HCT116 (cell line): Measurements from ENCODE around the gene KRTAP22-1. TPM values are rescaled to one million over a fixed set of nuclear protein-coding genes. Genes with fewer than 3 reads are reported as not detected.

Source experiments
- ATAC-seq: fragments of 200-7000 bp; cut with Tn5 transposase; 2 replicates; pipeline ENCODE4 v1.9.1; 2020; ENCODE audit warnings: mild to moderate bottlenecking, moderate library complexity
- BruUV-seq: library from RNA; stranded (reverse); fragments of 400-500 nt; replicated peaks from 2 replicates; lab custom pipeline; 2021; lab: Mats Ljungman, UMichigan
- CTCF ChIA-PET: fragments of 300-600 bp; sonication (Branson Sonifier 250); formaldehyde crosslinking; loops from one replicate; lab custom pipeline; 2021; ENCODE audit warnings: antibody characterized with exemption; lab: Charles Lee
- POLR2A ChIA-PET: fragments of 300-600, 350-600 bp; sonication (Branson Sonifier 250); formaldehyde crosslinking; loops from one replicate; lab custom pipeline; 2021; ENCODE audit warnings: antibody characterized with exemption; lab: Charles Lee
- RAD21 ChIA-PET, 2 experiments: fragments of 300-600 bp; sonication (Branson Sonifier 250); formaldehyde crosslinking; loops; one replicate each; lab custom pipeline; 2023; ENCODE audit warnings: low total read pairs in 2 of 2; ENCODE audit not compliant: uncharacterized antibody in 2 of 2, unreplicated experiment in 2 of 2, low non-redundant PET in 1 of 2; lab: Charles Lee
- DNase-seq: peaks from one replicate; pipeline ENCODE4 v3.0.0-alpha.2; 2010; ENCODE audit warnings: low read depth, low spot score
- H2AFZ ChIP-seq: fragments of 200-600 bp; shearing (Covaris generic), sonication (generic); 2 replicates; pipeline ENCODE4 v1.6.1; 2017; ENCODE audit warnings: low read depth, mixed run types, mixed read lengths, antibody characterized with exemption, low read length; ENCODE audit not compliant: poor library complexity, severe bottlenecking
- H3K27ac ChIP-seq: 2 replicates; pipeline ENCODE4 v1.5.1; 2012; ENCODE audit warnings: low read depth, low read length
- H3K27me3 ChIP-seq: fragments of 200-600 bp; sonication (generic); 2 replicates; pipeline ENCODE4 v1.6.1; 2016; ENCODE audit warnings: mixed run types, low read length, mixed read lengths; ENCODE audit not compliant: insufficient read depth
- H3K36me3 ChIP-seq, 2 experiments: fragments of 200-500 bp in 1 of 2; fragments of 200-600 bp in 1 of 2; sonication (Bioruptor generic) in 1 of 2; sonication (generic) in 1 of 2; 2 replicates each; pipeline versions ENCODE4 v1.5.1 to v1.6.1; 2014 to 2016; ENCODE audit warnings: low read length in 2 of 2, inconsistent platforms in 1 of 2, mixed read lengths in 1 of 2, mixed run types in 1 of 2; ENCODE audit not compliant: insufficient read depth in 2 of 2, control insufficient read depth in 1 of 2
- H3K4me1 ChIP-seq, 2 experiments: fragments of 200-600 bp in 1 of 2; sonication (generic) in 1 of 2; 2 replicates each; pipeline versions ENCODE4 v1.5.1 to v1.6.1; 2012 to 2017; ENCODE audit warnings: low read length in 2 of 2, inconsistent platforms in 1 of 2, mild to moderate bottlenecking in 1 of 2, mixed read lengths in 1 of 2, mixed run types in 1 of 2, moderate library complexity in 1 of 2; ENCODE audit not compliant: insufficient read depth in 2 of 2, control insufficient read depth in 1 of 2
- H3K4me2 ChIP-seq: fragments of 200-600 bp; sonication (generic); 2 replicates; pipeline ENCODE4 v1.6.1; 2017; ENCODE audit warnings: mixed run types, low read length, mixed read lengths
- H3K4me3 ChIP-seq, 2 experiments: fragments of 200-600 bp in 1 of 2; sonication (generic) in 1 of 2; replicated peaks in 1 of 2; 2 replicates each; pipeline ENCODE4 v1.5.1; 2011 to 2016; ENCODE audit warnings: low read length in 2 of 2, control low read depth in 1 of 2, low read depth in 1 of 2, mild to moderate bottlenecking in 1 of 2, mixed read lengths in 1 of 2, mixed run types in 1 of 2
- H3K79me2 ChIP-seq: fragments of 200-600 bp; sonication (generic); 2 replicates; pipeline ENCODE4 v1.6.1; 2017; ENCODE audit warnings: mild to moderate bottlenecking, mixed run types, low read length, moderate library complexity, mixed read lengths; ENCODE audit not compliant: insufficient read depth
- H3K9ac ChIP-seq: fragments of 200-600 bp; sonication (generic); 2 replicates; pipeline ENCODE4 v1.6.1; 2016; ENCODE audit warnings: low read length, mixed read lengths
- H3K9me2 ChIP-seq: fragments of 200-600 bp; sonication (generic), shearing (Covaris generic); 2 replicates; pipeline ENCODE4 v1.6.1; 2017; ENCODE audit warnings: mixed run types, mild to moderate bottlenecking, moderate library complexity; ENCODE audit not compliant: insufficient read depth
- H3K9me3 ChIP-seq, 2 experiments: fragments of 200-500 bp in 1 of 2; fragments of 200-600 bp in 1 of 2; sonication (Bioruptor generic) in 1 of 2; sonication (generic) in 1 of 2; 2 replicates each; pipeline ENCODE4 v1.6.1; 2014 to 2017; ENCODE audit warnings: low read length in 2 of 2, mixed read lengths in 2 of 2, inconsistent platforms in 1 of 2, low read depth in 1 of 2, mild to moderate bottlenecking in 1 of 2, mixed run types in 1 of 2, moderate library complexity in 1 of 2; ENCODE audit not compliant: control insufficient read depth in 1 of 2, insufficient read depth in 1 of 2
- H4K20me1 ChIP-seq: fragments of 200-600 bp; sonication (generic), shearing (Covaris generic); 2 replicates; pipeline ENCODE4 v1.6.1; 2017; ENCODE audit warnings: mixed run types, mild to moderate bottlenecking, moderate library complexity; ENCODE audit not compliant: insufficient read depth
- CEBPB ChIP-seq: IDR thresholded peaks from 2 replicates; pipeline ENCODE4 v1.6.1; 2012; ENCODE audit warnings: low read depth
- EGR1 ChIP-seq: IDR thresholded peaks from 2 replicates; pipeline ENCODE4 v1.6.1; 2012; ENCODE audit warnings: low read depth
- ELF1 ChIP-seq: IDR thresholded peaks from 2 replicates; pipeline ENCODE4 v1.6.1; 2012; ENCODE audit warnings: low read depth, borderline replicate concordance
- EZH2 ChIP-seq: fragments of 200-600 bp; sonication (generic); IDR thresholded peaks from 2 replicates; pipeline ENCODE4 v1.6.1; 2017; ENCODE audit warnings: antibody characterized with exemption, mixed run types
- EZH2phosphoT487 ChIP-seq: fragments of 200-600 bp; IDR thresholded peaks from 2 replicates; pipeline ENCODE4 v1.6.1; 2018; ENCODE audit warnings: antibody characterized with exemption, borderline replicate concordance
- JUND ChIP-seq: IDR thresholded peaks from 2 replicates; pipeline ENCODE4 v1.6.1; 2012
- POLR2A ChIP-seq: IDR thresholded peaks from 2 replicates; pipeline ENCODE4 v1.7.0; 2011; ENCODE audit warnings: borderline replicate concordance; ENCODE audit not compliant: insufficient read depth, insufficient read length; ENCODE audit errors: extremely low read depth
- POLR2AphosphoS5 ChIP-seq: IDR thresholded peaks from 2 replicates; pipeline ENCODE4 v1.6.1; 2011; ENCODE audit warnings: mild to moderate bottlenecking, low read depth, low read length, moderate library complexity
- RAD21 ChIP-seq: IDR thresholded peaks from 2 replicates; pipeline ENCODE4 v1.6.1; 2012; ENCODE audit warnings: low read depth, mild to moderate bottlenecking
- SIN3A ChIP-seq: IDR thresholded peaks from 2 replicates; pipeline ENCODE4 v1.6.1; 2012; ENCODE audit warnings: low read depth
- SP1 ChIP-seq: IDR thresholded peaks from 2 replicates; pipeline ENCODE4 v1.6.1; 2012; ENCODE audit warnings: low read depth
- TCF7L2 ChIP-seq: IDR thresholded peaks from 2 replicates; pipeline ENCODE4 v1.7.0; 2011; ENCODE audit warnings: borderline replicate concordance, inconsistent platforms; ENCODE audit not compliant: insufficient read depth, insufficient read length; ENCODE audit errors: extremely low read depth
- YY1 ChIP-seq: IDR thresholded peaks from 2 replicates; pipeline ENCODE4 v1.6.1; 2011; ENCODE audit warnings: low read length, low read depth, moderate library complexity, mild to moderate bottlenecking; ENCODE audit not compliant: insufficient replicate concordance; ENCODE audit errors: extremely low read depth
- ZFX ChIP-seq: fragments of 450-650 bp; IDR thresholded peaks from 2 replicates; pipeline ENCODE4 v1.6.1; 2017
- ZNF274 ChIP-seq: fragments of 200-500 bp; sonication (Bioruptor generic); IDR thresholded peaks from 2 replicates; pipeline ENCODE4 v1.6.1; 2014; ENCODE audit warnings: mild to moderate bottlenecking, low read depth, low read length, inconsistent platforms
- intact Hi-C: fragments of 100-400 bp; cut with micrococcal nuclease; formaldehyde crosslinking; loops from 2 replicates; pipeline ENCODE4 v1.10.0; 2022
- total RNA-seq: library from RNA; stranded (reverse); gene quantifications from one replicate; pipeline ENCODE4 v1.2.1, GENCODE V29; 2021; ENCODE audit not compliant: unreplicated experiment
- TF ChIP-seq, protein P1 (sequence below): IDR thresholded peaks from 2 replicates; pipeline ENCODE4 v1.6.1; 2011; ENCODE audit warnings: mild to moderate bottlenecking, low read length, moderate library complexity; ENCODE audit not compliant: insufficient replicate concordance; ENCODE audit errors: extremely low read depth
- TF ChIP-seq, protein P2 (sequence below): IDR thresholded peaks from 2 replicates; pipeline ENCODE4 v1.6.1; 2012
- TF ChIP-seq, protein P3 (sequence below): IDR thresholded peaks from 2 replicates; pipeline ENCODE4 v1.6.1; 2012; ENCODE audit warnings: low read depth
- TF ChIP-seq, protein P4 (sequence below), 3 experiments: fragments of 200-600 bp in 1 of 3; sonication (generic) in 1 of 3; IDR thresholded peaks in 2 of 3; conservative IDR thresholded peaks in 1 of 3; 2 replicates each; pipeline ENCODE4 v1.5.1; 2012 to 2017; ENCODE audit warnings: low read depth in 2 of 3, low read length in 2 of 3, antibody characterized with exemption in 1 of 3, borderline replicate concordance in 1 of 3, control low read depth in 1 of 3, mild to moderate bottlenecking in 1 of 3, mixed read lengths in 1 of 3, mixed run types in 1 of 3, moderate library complexity in 1 of 3; ENCODE audit not compliant: insufficient read depth in 1 of 3
- TF ChIP-seq, protein P5 (sequence below): IDR thresholded peaks from 2 replicates; pipeline ENCODE4 v1.6.1; 2012

KRTAP22-1 gene
- total RNA-seq, 1 experiment from 2014 or later, result not detected

DNA sequence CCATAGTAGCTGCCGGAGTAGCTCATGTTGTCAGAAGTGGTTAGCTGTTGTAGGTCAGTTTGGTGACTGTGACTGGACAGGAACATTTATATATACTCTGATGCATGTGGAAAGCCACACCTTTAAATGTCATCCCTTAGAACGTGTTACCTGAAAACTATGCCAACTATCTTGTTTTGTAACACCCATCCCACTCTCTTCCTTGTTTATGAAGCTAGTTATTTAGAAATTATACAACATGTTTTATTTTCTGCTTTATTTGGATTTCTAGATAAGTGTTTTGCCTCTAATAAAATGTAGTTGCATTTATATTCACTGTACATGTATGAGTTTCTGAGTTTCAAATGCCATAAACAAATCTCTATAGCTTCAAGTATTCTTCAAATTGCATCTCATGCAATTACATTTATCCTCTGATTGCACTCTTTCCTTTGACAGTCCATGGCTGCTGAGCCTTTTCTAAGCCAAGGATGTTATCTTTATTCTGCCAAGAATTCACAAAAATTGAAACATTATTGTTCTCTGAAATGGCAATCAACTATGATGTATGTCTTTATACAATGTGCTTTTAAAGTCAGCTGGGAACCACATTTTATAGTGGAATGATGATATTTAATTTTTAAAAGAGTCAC is 39.5 kb upstream of the KRTAP22-1 start, which contains the start of gene KRTAP19-7:
TSS of gene KRTAP19-7 (minus strand) at position 51 of the 632 bp plus-strand sequence. CDS start at position 26, 25 bp downstream.
- H3K36me3 ChIP-seq, result no peaks in the 10 kb centered on the region
- no peak for ATAC-seq
- no peaks in the 10 kb centered on the region for H3K27me3 ChIP-seq
- ChIA-PET CTCF (no interaction called here), POLR2A (no interaction called here)
- H3K79me2 ChIP-seq, result no peaks in the 10 kb centered on the region
- H3K4me3 ChIP-seq, result no peak within 1 kb of the TSS
- TF ChIP-seq ELF1 (no peak), POLR2A (no peak), EGR1 (no peak), JUND (no peak), RAD21 (no peak), SIN3A (no peak), EZH2phosphoT487 (no peak), YY1 (no peak), POLR2AphosphoS5 (no peak), ZNF274 (no peak), EZH2 (no peak), ZFX (no peak), CEBPB (no peak), SP1 (no peak), TCF7L2 (no peak)
- TF ChIP-seq, protein P1, sequence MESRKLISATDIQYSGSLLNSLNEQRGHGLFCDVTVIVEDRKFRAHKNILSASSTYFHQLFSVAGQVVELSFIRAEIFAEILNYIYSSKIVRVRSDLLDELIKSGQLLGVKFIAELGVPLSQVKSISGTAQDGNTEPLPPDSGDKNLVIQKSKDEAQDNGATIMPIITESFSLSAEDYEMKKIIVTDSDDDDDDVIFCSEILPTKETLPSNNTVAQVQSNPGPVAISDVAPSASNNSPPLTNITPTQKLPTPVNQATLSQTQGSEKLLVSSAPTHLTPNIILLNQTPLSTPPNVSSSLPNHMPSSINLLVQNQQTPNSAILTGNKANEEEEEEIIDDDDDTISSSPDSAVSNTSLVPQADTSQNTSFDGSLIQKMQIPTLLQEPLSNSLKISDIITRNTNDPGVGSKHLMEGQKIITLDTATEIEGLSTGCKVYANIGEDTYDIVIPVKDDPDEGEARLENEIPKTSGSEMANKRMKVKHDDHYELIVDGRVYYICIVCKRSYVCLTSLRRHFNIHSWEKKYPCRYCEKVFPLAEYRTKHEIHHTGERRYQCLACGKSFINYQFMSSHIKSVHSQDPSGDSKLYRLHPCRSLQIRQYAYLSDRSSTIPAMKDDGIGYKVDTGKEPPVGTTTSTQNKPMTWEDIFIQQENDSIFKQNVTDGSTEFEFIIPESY, result no peak
- TF ChIP-seq, protein P2, sequence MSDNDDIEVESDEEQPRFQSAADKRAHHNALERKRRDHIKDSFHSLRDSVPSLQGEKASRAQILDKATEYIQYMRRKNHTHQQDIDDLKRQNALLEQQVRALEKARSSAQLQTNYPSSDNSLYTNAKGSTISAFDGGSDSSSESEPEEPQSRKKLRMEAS, result no peak
- TF ChIP-seq, protein P3, sequence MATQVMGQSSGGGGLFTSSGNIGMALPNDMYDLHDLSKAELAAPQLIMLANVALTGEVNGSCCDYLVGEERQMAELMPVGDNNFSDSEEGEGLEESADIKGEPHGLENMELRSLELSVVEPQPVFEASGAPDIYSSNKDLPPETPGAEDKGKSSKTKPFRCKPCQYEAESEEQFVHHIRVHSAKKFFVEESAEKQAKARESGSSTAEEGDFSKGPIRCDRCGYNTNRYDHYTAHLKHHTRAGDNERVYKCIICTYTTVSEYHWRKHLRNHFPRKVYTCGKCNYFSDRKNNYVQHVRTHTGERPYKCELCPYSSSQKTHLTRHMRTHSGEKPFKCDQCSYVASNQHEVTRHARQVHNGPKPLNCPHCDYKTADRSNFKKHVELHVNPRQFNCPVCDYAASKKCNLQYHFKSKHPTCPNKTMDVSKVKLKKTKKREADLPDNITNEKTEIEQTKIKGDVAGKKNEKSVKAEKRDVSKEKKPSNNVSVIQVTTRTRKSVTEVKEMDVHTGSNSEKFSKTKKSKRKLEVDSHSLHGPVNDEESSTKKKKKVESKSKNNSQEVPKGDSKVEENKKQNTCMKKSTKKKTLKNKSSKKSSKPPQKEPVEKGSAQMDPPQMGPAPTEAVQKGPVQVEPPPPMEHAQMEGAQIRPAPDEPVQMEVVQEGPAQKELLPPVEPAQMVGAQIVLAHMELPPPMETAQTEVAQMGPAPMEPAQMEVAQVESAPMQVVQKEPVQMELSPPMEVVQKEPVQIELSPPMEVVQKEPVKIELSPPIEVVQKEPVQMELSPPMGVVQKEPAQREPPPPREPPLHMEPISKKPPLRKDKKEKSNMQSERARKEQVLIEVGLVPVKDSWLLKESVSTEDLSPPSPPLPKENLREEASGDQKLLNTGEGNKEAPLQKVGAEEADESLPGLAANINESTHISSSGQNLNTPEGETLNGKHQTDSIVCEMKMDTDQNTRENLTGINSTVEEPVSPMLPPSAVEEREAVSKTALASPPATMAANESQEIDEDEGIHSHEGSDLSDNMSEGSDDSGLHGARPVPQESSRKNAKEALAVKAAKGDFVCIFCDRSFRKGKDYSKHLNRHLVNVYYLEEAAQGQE, result no peak
- TF ChIP-seq, protein P4, sequence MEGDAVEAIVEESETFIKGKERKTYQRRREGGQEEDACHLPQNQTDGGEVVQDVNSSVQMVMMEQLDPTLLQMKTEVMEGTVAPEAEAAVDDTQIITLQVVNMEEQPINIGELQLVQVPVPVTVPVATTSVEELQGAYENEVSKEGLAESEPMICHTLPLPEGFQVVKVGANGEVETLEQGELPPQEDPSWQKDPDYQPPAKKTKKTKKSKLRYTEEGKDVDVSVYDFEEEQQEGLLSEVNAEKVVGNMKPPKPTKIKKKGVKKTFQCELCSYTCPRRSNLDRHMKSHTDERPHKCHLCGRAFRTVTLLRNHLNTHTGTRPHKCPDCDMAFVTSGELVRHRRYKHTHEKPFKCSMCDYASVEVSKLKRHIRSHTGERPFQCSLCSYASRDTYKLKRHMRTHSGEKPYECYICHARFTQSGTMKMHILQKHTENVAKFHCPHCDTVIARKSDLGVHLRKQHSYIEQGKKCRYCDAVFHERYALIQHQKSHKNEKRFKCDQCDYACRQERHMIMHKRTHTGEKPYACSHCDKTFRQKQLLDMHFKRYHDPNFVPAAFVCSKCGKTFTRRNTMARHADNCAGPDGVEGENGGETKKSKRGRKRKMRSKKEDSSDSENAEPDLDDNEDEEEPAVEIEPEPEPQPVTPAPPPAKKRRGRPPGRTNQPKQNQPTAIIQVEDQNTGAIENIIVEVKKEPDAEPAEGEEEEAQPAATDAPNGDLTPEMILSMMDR (IDR thresholded peaks at IDR 0.05 in 2 of 3, conservative IDR thresholded peaks at IDR 0.05 in 1 of 3; ENCODE audit: borderline replicate concordance in 1 of 3, insufficient read depth in 1 of 3, low read depth in 2 of 3, low read length in 2 of 3), result no peak
- TF ChIP-seq, protein P5, sequence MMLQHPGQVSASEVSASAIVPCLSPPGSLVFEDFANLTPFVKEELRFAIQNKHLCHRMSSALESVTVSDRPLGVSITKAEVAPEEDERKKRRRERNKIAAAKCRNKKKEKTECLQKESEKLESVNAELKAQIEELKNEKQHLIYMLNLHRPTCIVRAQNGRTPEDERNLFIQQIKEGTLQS, result no peak
- TF ChIP-seq, all 23 proteins: peak for 0
- Histone ChIP-seq H3K9me3 (peaks cover 0 to 20% of the 10 kb centered on the region in 2 experiments; a peak in 2 of 4 replicates), H3K9me2 (no peaks in the 10 kb centered on the region), H2AFZ (no peak within 1 kb of the TSS), H4K20me1 (no peaks in the 10 kb centered on the region), H3K27ac (no peak within 1 kb of the TSS), H3K4me2 (no peak within 1 kb of the TSS), H3K9ac (no peak within 1 kb of the TSS), H3K4me1 (no peaks in the 10 kb centered on the region)
- RAD21 ChIA-PET, result no interaction called here
- intact Hi-C loops, result no loop called here
- BruUV-seq, result no TSS peak
- no peak for DNase-seq
